K562 (cell line): ENCODE data around the gene ATXN1L.

Experiments
- CTBP1 ChIP-seq: fragments of 450-650 bp; IDR thresholded peaks from 2 replicates; pipeline ENCODE4 v1.6.1; 2016; ENCODE audit warnings: borderline replicate concordance
- NFIC ChIP-seq: fragments of 450-650 bp; IDR thresholded peaks from 2 replicates; pipeline ENCODE4 v1.6.1; 2017; ENCODE audit warnings: mild to moderate bottlenecking, inconsistent platforms
- POLR2AphosphoS2 ChIP-seq: IDR thresholded peaks from 2 replicates; pipeline ENCODE4 v1.6.1; 2012; ENCODE audit warnings: low read length, improper control_type of control experiment
- SIN3B ChIP-seq: fragments of 450-650 bp; IDR thresholded peaks from 2 replicates; pipeline ENCODE4 v1.6.1; 2017; ENCODE audit warnings: low read depth, mild to moderate bottlenecking, moderate library complexity
- TARDBP ChIP-seq: fragments of 450-650 bp; IDR thresholded peaks from 2 replicates; pipeline ENCODE4 v1.6.1; 2016
- YY1 ChIP-seq, 3 experiments: IDR thresholded peaks; 2 replicates each; pipeline ENCODE4 v1.6.1; 2011; ENCODE audit warnings: low read length in 2 of 3, mild to moderate bottlenecking in 2 of 3, moderate library complexity in 2 of 3, borderline replicate concordance in 1 of 3, control low read depth in 1 of 3, low read depth in 1 of 3; ENCODE audit not compliant: insufficient read depth in 3 of 3, insufficient replicate concordance in 2 of 3, control insufficient read depth in 1 of 3, insufficient read length in 1 of 3; ENCODE audit errors: extremely low read depth in 1 of 3
- ZNF609 ChIP-seq: sonication (generic); formaldehyde crosslinking; IDR thresholded peaks from 2 replicates; pipeline ENCODE4 v1.8.1; 2023; ENCODE audit warnings: missing genetic modification reagents, mild to moderate bottlenecking, borderline replicate concordance
- ZNF77 ChIP-seq: fragments of 250-450 bp; sonication (Bioruptor Pico); IDR thresholded peaks from 2 replicates; pipeline ENCODE4 v1.5.0; 2020
- TF ChIP-seq, protein P1 (sequence below), 3 experiments: IDR thresholded peaks in 2 of 3; conservative IDR thresholded peaks in 1 of 3; 2 replicates each; pipeline ENCODE4 v1.5.1; 2011 to 2012; ENCODE audit warnings: low read length in 3 of 3, mild to moderate bottlenecking in 3 of 3, control low read depth in 2 of 3, improper control_type of control experiment in 1 of 3, inconsistent platforms in 1 of 3, low read depth in 1 of 3, mixed read lengths in 1 of 3, moderate library complexity in 1 of 3; ENCODE audit not compliant: insufficient read depth in 2 of 3

GRCh38 chr16:71883849-71884638 lies 38.3 kb downstream of the ATXN1L start, which contains the start of gene ZNF821:
- peak; percentile 63 for TF ChIP-seq SIN3B
- peak; percentile 62 for TF ChIP-seq CTBP1
- peak; percentile 84 for TF ChIP-seq TARDBP
- TF ChIP-seq, protein P1, sequence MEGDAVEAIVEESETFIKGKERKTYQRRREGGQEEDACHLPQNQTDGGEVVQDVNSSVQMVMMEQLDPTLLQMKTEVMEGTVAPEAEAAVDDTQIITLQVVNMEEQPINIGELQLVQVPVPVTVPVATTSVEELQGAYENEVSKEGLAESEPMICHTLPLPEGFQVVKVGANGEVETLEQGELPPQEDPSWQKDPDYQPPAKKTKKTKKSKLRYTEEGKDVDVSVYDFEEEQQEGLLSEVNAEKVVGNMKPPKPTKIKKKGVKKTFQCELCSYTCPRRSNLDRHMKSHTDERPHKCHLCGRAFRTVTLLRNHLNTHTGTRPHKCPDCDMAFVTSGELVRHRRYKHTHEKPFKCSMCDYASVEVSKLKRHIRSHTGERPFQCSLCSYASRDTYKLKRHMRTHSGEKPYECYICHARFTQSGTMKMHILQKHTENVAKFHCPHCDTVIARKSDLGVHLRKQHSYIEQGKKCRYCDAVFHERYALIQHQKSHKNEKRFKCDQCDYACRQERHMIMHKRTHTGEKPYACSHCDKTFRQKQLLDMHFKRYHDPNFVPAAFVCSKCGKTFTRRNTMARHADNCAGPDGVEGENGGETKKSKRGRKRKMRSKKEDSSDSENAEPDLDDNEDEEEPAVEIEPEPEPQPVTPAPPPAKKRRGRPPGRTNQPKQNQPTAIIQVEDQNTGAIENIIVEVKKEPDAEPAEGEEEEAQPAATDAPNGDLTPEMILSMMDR (IDR thresholded peaks at IDR 0.05 in 2 of 3, conservative IDR thresholded peaks at IDR 0.05 in 1 of 3; ENCODE audit: insufficient read depth in 2 of 3, low read depth in 1 of 3, low read length in 3 of 3): peak in 1 of 3 experiments; percentile 55; a peak in 3 of 6 replicates
- TF ChIP-seq ZNF77 (CRISPR knock-in tag): no peak
- no peak for TF ChIP-seq POLR2AphosphoS2
- TF ChIP-seq YY1 (IDR thresholded peaks at IDR 0.05; ENCODE audit: borderline replicate concordance in 1 of 3, control insufficient read depth in 1 of 3, extremely low read depth in 1 of 3, insufficient read depth in 3 of 3, insufficient read length in 1 of 3, insufficient replicate concordance in 2 of 3, low read depth in 1 of 3, low read length in 2 of 3): peak; percentile 71 to 96 (median 93)
- peak; percentile 18; the same call in 1 of the 2 replicates for TF ChIP-seq NFIC
- TF ChIP-seq ZNF609 (CRISPR knock-in tag): no peak
